ENCODE measurements around the gene ENPP3.

GRCh38 chr6:131727868-131728267, 90.8 kb downstream of the ENPP3 start:
- TF ChIP-seq RAD21 (IDR thresholded peaks at IDR 0.05; ENCODE audit: insufficient read depth, low read depth, low read length) (no peak), EZH2 (IDR thresholded peaks at IDR 0.05; ENCODE audit: borderline replicate concordance, control insufficient read depth, low read depth, low read length) (no peak), HCFC1 (IDR thresholded peaks at IDR 0.05; ENCODE audit: low read length) (no peak), CTCF (IDR thresholded peaks at IDR 0.05 in 2 of 3, conservative IDR thresholded peaks at IDR 0.05 in 1 of 3; ENCODE audit: control insufficient read depth in 2 of 3, extremely low read depth in 1 of 3, insufficient read depth in 1 of 3, low read depth in 3 of 3, low read length in 3 of 3) (no peak), POLR2A (IDR thresholded peaks at IDR 0.05; ENCODE audit: low read depth, low read length) (no peak)

Data from GM12878 (cell line).